H1 (cell line): ENCODE results near the gene MELK. TPM values are rescaled to one million over a fixed set of nuclear protein-coding genes. Genes with fewer than 3 reads are reported as not detected.

Experiments
- CTCF ChIA-PET: fragments of 300-600 bp; sonication (Branson Sonifier 250); formaldehyde crosslinking; loops from one replicate; lab custom pipeline; 2021; ENCODE audit not compliant: partially characterized antibody; lab: Charles Lee
- POLR2A ChIA-PET: fragments of 300-600 bp; sonication (Branson Sonifier 250); formaldehyde crosslinking; loops from one replicate; lab custom pipeline; 2021; ENCODE audit warnings: inconsistent platforms; ENCODE audit not compliant: partially characterized antibody; lab: Charles Lee
- DNase-seq, 2 experiments: peaks; one replicate each; pipeline versions ENCODE4 v3.0.0 to v3.0.0-alpha.2; 2010 to 2022; ENCODE audit warnings: low spot score in 2 of 2, low read depth in 1 of 2, mixed read lengths in 1 of 2
- FAIRE-seq: peaks from 2 replicates; lab custom pipeline; 2011; peaks lifted over from hg19 to GRCh38; lab: Jason Lieb, UNC
- H2AFZ ChIP-seq: 2 replicates; pipeline ENCODE4 v1.8.1; 2012; ENCODE audit warnings: low read length, inconsistent platforms
- H2AK5ac ChIP-seq: 2 replicates; pipeline ENCODE4 v1.6.1; 2013; ENCODE audit warnings: low read depth, low read length
- H2BK120ac ChIP-seq: replicated peaks from 2 replicates; pipeline ENCODE3; 2013; ENCODE audit warnings: low read depth, low read length, inconsistent platforms
- H2BK12ac ChIP-seq: 2 replicates; pipeline ENCODE4 v1.6.1; 2013; ENCODE audit warnings: low read depth, low read length
- H2BK15ac ChIP-seq: 2 replicates; pipeline ENCODE4 v1.6.1; 2013; ENCODE audit warnings: low read length
- H2BK20ac ChIP-seq: 2 replicates; pipeline ENCODE4 v1.6.1; 2013; ENCODE audit warnings: low read length
- H2BK5ac ChIP-seq: 2 replicates; pipeline ENCODE4 v1.6.1; 2013; ENCODE audit warnings: low read depth, low read length
- H3K14ac ChIP-seq: 2 replicates; pipeline ENCODE4 v1.6.1; 2013; ENCODE audit warnings: inconsistent platforms; ENCODE audit not compliant: insufficient read length
- H3K18ac ChIP-seq: 2 replicates; pipeline ENCODE4 v1.6.1; 2013; ENCODE audit warnings: low read length; ENCODE audit errors: extremely low read depth
- H3K23ac ChIP-seq: 2 replicates; pipeline ENCODE4 v1.6.1; 2013; ENCODE audit warnings: inconsistent platforms; ENCODE audit not compliant: insufficient read length
- H3K23me2 ChIP-seq: 2 replicates; pipeline ENCODE4 v1.6.1; 2013; ENCODE audit warnings: low read depth, low read length
- H3K27ac ChIP-seq: 2 replicates; pipeline ENCODE4 v1.6.1; 2011; ENCODE audit warnings: low read depth, low read length, inconsistent platforms
- H3K27me3 ChIP-seq, 4 experiments: replicated peaks in 1 of 4; 1 replicate in 1 of 4; 2 replicates in 3 of 4; pipeline versions ENCODE4 v1.6.1 to v1.8.1; 2011 to 2013; ENCODE audit warnings: low read length in 3 of 4, mild to moderate bottlenecking in 3 of 4, inconsistent platforms in 2 of 4, mixed read lengths in 2 of 4, moderate library complexity in 1 of 4; ENCODE audit not compliant: control insufficient read depth in 3 of 4, insufficient read depth in 3 of 4; ENCODE audit errors: extremely low read depth in 1 of 4
- H3K36me3 ChIP-seq, 4 experiments: 2 replicates each; pipeline versions ENCODE4 v1.6.1 to v1.8.1; 2011 to 2013; ENCODE audit warnings: mild to moderate bottlenecking in 4 of 4, low read length in 3 of 4, moderate library complexity in 2 of 4, control low read depth in 1 of 4, inconsistent platforms in 1 of 4; ENCODE audit not compliant: insufficient read depth in 4 of 4, control insufficient read depth in 2 of 4
- H3K4ac ChIP-seq: replicated peaks from 2 replicates; pipeline ENCODE3; 2013; ENCODE audit warnings: low read length, low read depth, mixed read lengths, inconsistent platforms; ENCODE audit not compliant: insufficient read length
- H3K4me1 ChIP-seq, 4 experiments: replicated peaks in 1 of 4; 1 replicate in 1 of 4; 2 replicates in 3 of 4; pipeline versions ENCODE4 v1.6.1 to v1.8.1; 2011 to 2013; ENCODE audit warnings: low read length in 3 of 4, inconsistent platforms in 2 of 4, mixed read lengths in 1 of 4; ENCODE audit not compliant: insufficient read depth in 4 of 4, control insufficient read depth in 3 of 4
- H3K4me2 ChIP-seq, 2 experiments: 2 replicates each; pipeline versions ENCODE4 v1.6.1 to v1.8.1; 2011 to 2013; ENCODE audit warnings: low read depth in 2 of 2, low read length in 2 of 2, control low read depth in 1 of 2, inconsistent platforms in 1 of 2, mild to moderate bottlenecking in 1 of 2; ENCODE audit not compliant: insufficient read depth in 1 of 2
- H3K4me3 ChIP-seq, 4 experiments: fragments of 200-600, 300-600 bp in 1 of 4; sonication (generic), shearing (Covaris generic), sonication (Bioruptor Twin) in 1 of 4; 2 replicates each; pipeline versions ENCODE4 v1.5.1 to v1.8.1; 2011 to 2016; ENCODE audit warnings: low read length in 4 of 4, low read depth in 3 of 4, control low read depth in 2 of 4, inconsistent platforms in 2 of 4, mild to moderate bottlenecking in 2 of 4, mixed read lengths in 1 of 4, moderate library complexity in 1 of 4; ENCODE audit not compliant: insufficient read depth in 2 of 4; ENCODE audit errors: extremely low read depth in 1 of 4
- H3K56ac ChIP-seq: replicated peaks from 2 replicates; pipeline ENCODE3; 2013; ENCODE audit warnings: low read depth, mild to moderate bottlenecking, mixed read lengths, low read length, inconsistent platforms; ENCODE audit not compliant: insufficient read length
- H3K79me1 ChIP-seq: 2 replicates; pipeline ENCODE4 v1.6.1; 2013; ENCODE audit warnings: low read depth, low read length, control low read depth
- H3K79me2 ChIP-seq, 2 experiments: 2 replicates each; pipeline versions ENCODE4 v1.6.1 to v1.8.1; 2012 to 2013; ENCODE audit warnings: low read length in 2 of 2, mild to moderate bottlenecking in 2 of 2, inconsistent platforms in 1 of 2; ENCODE audit not compliant: insufficient read depth in 2 of 2, control insufficient read depth in 1 of 2
- H3K9ac ChIP-seq, 4 experiments: replicated peaks in 1 of 4; 1 replicate in 1 of 4; 2 replicates in 3 of 4; pipeline versions ENCODE4 v1.6.1 to v1.8.1; 2011 to 2013; ENCODE audit warnings: low read depth in 3 of 4, low read length in 3 of 4, control low read depth in 2 of 4, mild to moderate bottlenecking in 2 of 4, moderate library complexity in 2 of 4, inconsistent platforms in 1 of 4; ENCODE audit errors: extremely low read depth in 1 of 4
- H3K9me3 ChIP-seq, 2 experiments: 2 replicates each; pipeline versions ENCODE4 v1.6.1 to v1.8.1; 2012 to 2013; ENCODE audit warnings: mild to moderate bottlenecking in 2 of 2, moderate library complexity in 2 of 2, control low read depth in 1 of 2, inconsistent platforms in 1 of 2, low read depth in 1 of 2, low read length in 1 of 2, mixed read lengths in 1 of 2; ENCODE audit not compliant: insufficient read depth in 2 of 2
- H4K20me1 ChIP-seq, 2 experiments: replicated peaks in 1 of 2; 2 replicates each; pipeline versions ENCODE3 to v1.8.1; 2011 to 2013; ENCODE audit warnings: inconsistent platforms in 2 of 2, low read length in 2 of 2, mild to moderate bottlenecking in 1 of 2; ENCODE audit not compliant: insufficient read depth in 2 of 2, control insufficient read depth in 1 of 2
- H4K5ac ChIP-seq: 2 replicates; pipeline ENCODE4 v1.6.1; 2013; ENCODE audit warnings: low read length, low read depth, mixed read lengths, inconsistent platforms; ENCODE audit not compliant: insufficient read length
- H4K8ac ChIP-seq: 2 replicates; pipeline ENCODE4 v1.8.0; 2013; ENCODE audit warnings: mild to moderate bottlenecking, moderate library complexity, low read length, inconsistent platforms; ENCODE audit not compliant: insufficient read depth; ENCODE audit errors: extremely low read depth
- H4K91ac ChIP-seq: replicated peaks from 2 replicates; pipeline ENCODE3; 2013; ENCODE audit warnings: low read length, mixed read lengths, inconsistent platforms; ENCODE audit not compliant: insufficient read length
- BRCA1 ChIP-seq: IDR thresholded peaks from 2 replicates; pipeline ENCODE4 v1.6.1; 2012; ENCODE audit warnings: low read depth, low read length, improper control_type of control experiment
- CBX8 ChIP-seq: fragments of 300-800, 300-1000 bp; sonication (generic); IDR thresholded peaks from 2 replicates; pipeline ENCODE4 v1.7.1; 2016; ENCODE audit warnings: low read depth, low read length, borderline replicate concordance
- CTCF ChIP-seq, 3 experiments: IDR thresholded peaks; 1 replicate in 2 of 3; 2 replicates in 1 of 3; pipeline versions ENCODE4 v1.5.1 to v1.6.1; 2011; ENCODE audit warnings: low read length in 3 of 3, mild to moderate bottlenecking in 3 of 3, inconsistent platforms in 2 of 3, low read depth in 1 of 3, moderate library complexity in 1 of 3; ENCODE audit not compliant: insufficient read depth in 1 of 3; ENCODE audit errors: control extremely low read depth in 1 of 3
- EP300 ChIP-seq, 2 experiments: IDR thresholded peaks; 1 replicate in 1 of 2; 2 replicates in 1 of 2; pipeline ENCODE4 v1.6.1; 2011 to 2012; ENCODE audit warnings: low read depth in 2 of 2, low read length in 2 of 2, mild to moderate bottlenecking in 2 of 2, borderline replicate concordance in 1 of 2, inconsistent platforms in 1 of 2, moderate library complexity in 1 of 2
- HDAC6 ChIP-seq: IDR thresholded peaks from one replicate; pipeline ENCODE4 v1.7.1; 2012; ENCODE audit warnings: low read depth, mild to moderate bottlenecking, inconsistent platforms, low read length, moderate library complexity
- KDM1A ChIP-seq: fragments of 200-600, 300-600 bp; sonication (generic); IDR thresholded peaks from 2 replicates; pipeline ENCODE4 v1.7.1; 2016; ENCODE audit warnings: mild to moderate bottlenecking, low read length, borderline replicate concordance
- SP2 ChIP-seq: IDR thresholded peaks from 2 replicates; pipeline ENCODE4 v1.6.1; 2012; ENCODE audit warnings: mild to moderate bottlenecking, low read length, inconsistent platforms
- SUZ12 ChIP-seq: fragments of 200-600 bp; sonication (generic); IDR thresholded peaks from 2 replicates; pipeline ENCODE4 v1.6.1; 2012; ENCODE audit warnings: mild to moderate bottlenecking, inconsistent platforms, low read length, moderate library complexity, mixed read lengths
- WGBS, 2 experiments: shearing (Covaris generic) in 1 of 2; methylation state at CpG; one replicate each; pipeline versions ENCODE4 v1.1.6 to v1.1.7; 2013 to 2015; ENCODE audit warnings: low lambda C conversion rate in 2 of 2, mixed read lengths in 2 of 2, inconsistent platforms in 1 of 2, low coverage in 1 of 2, missing lambda C conversion rate in 1 of 2; ENCODE audit not compliant: insufficient replicate concordance in 2 of 2, insufficient coverage in 1 of 2, insufficient read length in 1 of 2; ENCODE audit errors: extremely low coverage in 1 of 2, missing lambda C conversion rate in 1 of 2; 5-methylcytosine and 5-hydroxymethylcytosine counted together
- polyA plus RNA-seq, 7 experiments: library from polyadenylated mRNA; depleted of rRNA in 3 of 7; stranded (reverse) in 5 of 7; unstranded in 2 of 7; fragments of >200 nt in 5 of 7; fragments of 200-250 nt in 2 of 7; gene quantifications; 1 replicate in 5 of 7; 2 replicates in 1 of 7; 4 replicates in 1 of 7; pipeline versions ENCODE4 v1.2.1 to v1.2.3, GENCODE V29; 2011 to 2013; ENCODE audit warnings: missing spikeins in 2 of 7, mixed read lengths in 2 of 7
- total RNA-seq: library from RNA; stranded (reverse); fragmentation: NEBNext Ultra II Directional; extraction: Animal tissue kit (Norgen Biotek cat#: 25700); gene quantifications from 2 replicates; pipeline ENCODE4 v1.2.1, GENCODE V29; 2021
- TF ChIP-seq, protein P1 (sequence below): IDR thresholded peaks from 2 replicates; pipeline ENCODE4 v1.6.1; 2011; ENCODE audit warnings: low read length, improper control_type of control experiment

The MELK gene
- total and polyA plus RNA-seq, 2 of the 8 experiments (the other 6 are each of a cell fraction or from before 2014, with no cell fraction given): 26.2 to 53.1 TPM

- no peak for FAIRE-seq
- TF ChIP-seq KDM1A: no peak
- no peak for TF ChIP-seq EP300 (IDR thresholded peaks at IDR 0.05; ENCODE audit: borderline replicate concordance in 1 of 2, low read depth in 2 of 2, low read length in 2 of 2)
- no peak for TF ChIP-seq BRCA1
- no peak for TF ChIP-seq SP2
- TF ChIP-seq, protein P1, sequence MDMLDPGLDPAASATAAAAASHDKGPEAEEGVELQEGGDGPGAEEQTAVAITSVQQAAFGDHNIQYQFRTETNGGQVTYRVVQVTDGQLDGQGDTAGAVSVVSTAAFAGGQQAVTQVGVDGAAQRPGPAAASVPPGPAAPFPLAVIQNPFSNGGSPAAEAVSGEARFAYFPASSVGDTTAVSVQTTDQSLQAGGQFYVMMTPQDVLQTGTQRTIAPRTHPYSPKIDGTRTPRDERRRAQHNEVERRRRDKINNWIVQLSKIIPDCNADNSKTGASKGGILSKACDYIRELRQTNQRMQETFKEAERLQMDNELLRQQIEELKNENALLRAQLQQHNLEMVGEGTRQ: no peak
- TF ChIP-seq CBX8: no peak
- no peak for TF ChIP-seq SUZ12
- TF ChIP-seq HDAC6: no peak
- TF ChIP-seq CTCF (IDR thresholded peaks at IDR 0.05; ENCODE audit: control extremely low read depth in 1 of 3, insufficient read depth in 1 of 3, low read depth in 1 of 3, low read length in 3 of 3): no peak
These were observed 42.5 kb upstream of the MELK start for GRCh38 chr9:36530224-36530623.

More at GRCh38 chr9:36530224-36530623, 42.5 kb upstream of the MELK start:
- H4K91ac ChIP-seq: no peak overlapping the region
- H3K14ac ChIP-seq: no peak overlapping the region
- H2AK5ac ChIP-seq: no peak overlapping the region
- no peak overlapping the region for H2BK5ac ChIP-seq
- H3K4me2 ChIP-seq: no peak overlapping the region
- no peak overlapping the region for H4K8ac ChIP-seq
- 96% methylated on average over 2 of the region's 2 CpGs; no CpG with 5 or more reads in 1 of the 2 experiments for WGBS, 2 experiments
- no peak overlapping the region for H3K27ac ChIP-seq
- H2BK120ac ChIP-seq: no peak overlapping the region
- H3K56ac ChIP-seq: no peak overlapping the region
- no peaks in the 10 kb centered on the region for H3K36me3 ChIP-seq
- no peak overlapping the region for H3K18ac ChIP-seq
- ChIA-PET POLR2A (no interaction called here), CTCF (no interaction called here)
- no peaks in the 10 kb centered on the region for H3K23me2 ChIP-seq
- no peak overlapping the region for H3K4ac ChIP-seq
- H2BK20ac ChIP-seq: no peak overlapping the region
- H3K27me3 ChIP-seq: no peaks in the 10 kb centered on the region
- H3K4me3 ChIP-seq: no peak overlapping the region
- H3K4me1 ChIP-seq: no peaks in the 10 kb centered on the region
- no peak for DNase-seq
- no peak overlapping the region for H2BK12ac ChIP-seq
- H3K9ac ChIP-seq: no peak overlapping the region
- H3K79me2 ChIP-seq: no peaks in the 10 kb centered on the region
- no peak overlapping the region for H2BK15ac ChIP-seq
- H3K79me1 ChIP-seq: no peaks in the 10 kb centered on the region
- 0 out of 4 replicates have a peak, but pooled peaks cover 0 to 3% of the 10 kb centered on the region in 2 experiments for H3K9me3 ChIP-seq
- H3K23ac ChIP-seq: no peak overlapping the region
- no peaks in the 10 kb centered on the region for H4K20me1 ChIP-seq
- no peak overlapping the region for H2AFZ ChIP-seq
- no peak overlapping the region for H4K5ac ChIP-seq
